Activated CD4-positive, alpha-beta T cell treated with anti-CD3 and anti-CD28 coated beads, Interleukin-10, Interleukin-2, amounts not matched to agents 100 ng/mL and 50 ng/mL, durations not matched to agents 16 hours and 8 hours (primary cell): ENCODE measurements around the gene PRSS56.
"Not testable (repeated sequence)": the region's sequence is repeated elsewhere in the genome, so short reads cannot be mapped to it uniquely, and the experiment has no call there.

Source experiments
- DNase-seq: peaks from one replicate; pipeline ENCODE4 v3.0.0-alpha.2; 2020

PRSS56 gene

DNA sequence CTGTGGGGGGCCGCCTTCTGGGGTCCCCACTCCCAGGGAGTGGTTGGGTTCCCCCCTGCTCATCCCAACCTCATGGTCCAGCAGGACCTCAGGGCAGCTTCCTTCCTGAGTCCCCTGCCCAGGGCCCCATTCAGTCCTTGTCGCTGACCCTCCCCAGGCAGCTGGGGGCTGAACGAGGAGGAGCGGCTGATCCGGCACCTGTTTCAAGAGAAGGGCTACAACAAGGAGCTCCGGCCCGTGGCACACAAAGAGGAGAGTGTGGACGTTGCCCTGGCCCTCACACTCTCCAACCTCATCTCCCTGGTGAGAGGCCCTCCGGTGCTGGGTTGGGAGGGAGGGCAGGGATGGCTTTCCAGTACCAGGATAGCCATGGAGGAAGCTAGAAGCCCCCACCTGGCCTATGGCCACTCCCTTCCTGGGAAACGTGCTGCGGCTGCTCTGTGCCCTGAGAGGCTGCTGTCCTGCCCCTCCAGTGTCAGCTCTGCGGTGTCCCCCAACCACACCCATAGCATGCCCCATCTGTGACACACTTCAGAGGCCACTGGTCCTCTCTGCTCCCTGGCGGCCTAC is 6.3 kb downstream of the PRSS56 start:
- DNase-seq: no peak

DNA sequence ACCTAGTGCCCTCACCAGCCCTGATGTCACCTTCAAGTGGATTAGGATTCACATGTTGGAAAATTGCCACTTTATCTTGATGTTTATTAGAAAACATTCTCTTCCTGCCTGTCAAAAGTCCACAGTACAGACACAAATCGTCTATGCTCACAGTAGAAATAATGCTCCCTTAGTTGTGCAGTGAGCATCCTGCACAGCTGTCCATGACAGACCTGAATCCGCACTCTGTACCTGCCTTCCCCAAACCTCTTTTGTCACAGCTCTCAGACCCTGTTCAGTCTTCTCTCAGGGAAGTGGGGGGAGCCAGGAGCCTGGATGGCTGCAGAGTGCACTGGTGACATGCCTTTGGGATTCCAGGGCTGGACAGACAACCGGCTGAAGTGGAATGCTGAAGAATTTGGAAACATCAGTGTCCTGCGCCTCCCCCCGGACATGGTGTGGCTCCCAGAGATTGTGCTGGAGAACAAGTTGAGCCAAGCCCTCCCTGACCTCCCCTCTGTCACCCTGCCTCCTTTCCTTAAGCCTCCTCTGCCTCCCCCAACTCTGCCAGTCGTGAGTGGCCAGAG is 7.8 kb downstream of the PRSS56 start:
- no peak for DNase-seq

DNA sequence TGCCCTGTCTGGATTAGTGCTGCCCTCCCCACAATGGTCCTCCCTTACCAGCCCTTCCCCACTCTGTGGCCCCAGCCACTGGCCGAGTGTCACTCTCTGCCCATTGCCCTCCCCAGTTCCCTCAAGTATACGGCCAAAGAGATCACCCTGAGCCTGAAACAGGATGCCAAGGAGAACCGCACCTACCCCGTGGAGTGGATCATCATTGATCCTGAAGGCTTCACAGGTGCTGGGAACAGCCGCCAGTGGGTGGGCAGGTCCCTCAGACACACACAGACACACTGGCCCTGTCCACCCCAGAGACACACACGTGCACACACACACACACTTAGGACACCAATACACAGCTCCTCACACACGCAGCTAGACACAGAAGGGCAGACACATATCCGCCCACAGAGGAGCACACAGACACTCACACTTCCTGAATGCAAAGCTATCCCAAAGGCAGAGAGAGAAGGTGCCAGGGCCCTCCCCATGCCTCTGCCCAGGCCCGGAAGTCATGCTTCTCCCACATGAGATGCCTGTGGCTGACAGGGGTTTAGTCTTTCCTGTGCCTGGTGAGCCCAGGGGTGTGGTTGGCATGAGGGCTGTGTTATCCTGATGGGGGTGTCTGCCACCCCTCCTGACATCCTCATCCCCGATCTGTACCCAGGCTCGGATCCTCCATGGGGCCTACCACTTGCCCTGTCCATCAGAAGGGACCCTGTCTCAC is 8.7 kb downstream of the PRSS56 start:
- no peak for DNase-seq

DNA sequence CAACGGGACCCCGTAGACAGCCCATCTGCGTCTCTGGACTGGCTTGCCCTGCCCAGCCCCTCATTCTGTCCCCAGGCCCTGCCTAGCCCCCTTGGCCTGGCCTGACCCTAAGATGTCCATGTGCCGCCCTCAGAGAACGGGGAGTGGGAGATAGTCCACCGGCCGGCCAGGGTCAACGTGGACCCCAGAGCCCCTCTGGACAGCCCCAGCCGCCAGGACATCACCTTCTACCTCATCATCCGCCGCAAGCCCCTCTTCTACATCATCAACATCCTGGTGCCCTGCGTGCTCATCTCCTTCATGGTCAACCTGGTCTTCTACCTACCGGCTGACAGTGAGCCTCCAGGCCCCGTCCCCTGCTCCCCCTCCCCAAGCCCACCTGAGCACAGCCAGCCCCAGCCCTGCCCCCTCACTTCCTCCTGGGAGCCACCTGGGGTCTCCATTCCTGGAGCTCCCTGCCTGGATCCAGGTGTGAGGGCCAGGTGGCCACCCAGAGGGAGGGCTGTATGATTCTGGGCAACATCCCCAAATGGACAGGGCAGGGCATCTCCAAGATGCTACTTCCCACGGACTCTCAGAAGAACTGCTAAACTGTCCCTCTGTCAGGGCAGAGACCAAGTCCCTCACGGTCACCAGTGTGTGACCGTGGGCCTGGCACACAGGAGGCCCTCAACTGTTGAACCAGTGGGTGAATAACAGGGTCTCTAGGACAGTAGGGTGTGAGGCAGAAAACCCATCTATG is 9.8 kb downstream of the PRSS56 start:
- no peak for DNase-seq

DNA sequence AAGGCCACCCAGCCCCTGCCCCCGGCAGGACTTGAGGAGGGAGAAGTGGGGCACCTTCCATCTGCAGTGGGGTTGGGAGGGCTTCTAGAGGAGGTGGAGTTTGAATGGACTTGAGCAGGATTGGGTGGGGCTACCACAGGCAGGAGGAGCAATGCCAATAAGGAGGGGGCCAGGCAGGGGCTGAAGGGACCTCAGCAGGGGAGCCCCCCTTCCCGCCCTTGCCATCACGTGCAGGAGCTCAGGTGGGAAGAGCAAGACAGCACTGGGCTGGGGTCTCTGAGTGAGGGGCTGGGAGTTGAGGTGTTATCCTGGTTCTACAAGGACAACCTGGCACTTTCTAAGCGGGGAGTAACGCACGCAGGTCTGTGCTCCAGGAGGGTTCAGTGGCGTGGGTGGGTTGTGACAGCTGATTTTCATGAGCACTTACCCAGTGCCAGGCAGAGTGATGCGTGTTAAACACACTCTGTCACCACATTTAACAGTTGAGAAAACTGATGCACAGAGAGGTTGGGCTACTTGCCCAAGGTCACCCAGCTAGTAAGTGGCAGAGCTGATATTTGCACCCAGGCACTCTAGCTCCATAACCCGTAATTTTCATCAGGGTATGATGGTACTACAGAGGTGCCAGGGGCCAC is 10.6 kb downstream of the PRSS56 start:
- no peak for DNase-seq

DNA sequence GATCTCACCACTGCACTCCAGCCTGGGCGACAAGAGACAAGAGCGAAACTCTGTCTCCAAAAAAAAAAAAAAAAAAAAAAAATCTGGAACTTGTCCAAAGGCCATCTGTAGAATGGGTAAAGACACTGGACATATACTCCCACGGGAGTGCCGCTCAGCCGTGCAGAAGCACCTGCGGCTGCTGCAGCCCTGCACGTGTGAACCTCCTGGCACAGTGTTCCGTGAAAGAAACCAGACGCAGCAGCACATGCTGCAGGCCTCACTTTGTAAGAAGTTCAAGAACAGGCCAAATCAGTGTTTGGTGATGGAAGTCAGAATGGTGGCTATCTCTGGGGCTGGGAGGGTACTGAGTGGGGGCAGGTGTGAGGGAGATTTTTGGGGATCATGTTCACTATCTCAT is 12.2 kb downstream of the PRSS56 start:
- no peak for DNase-seq

DNA sequence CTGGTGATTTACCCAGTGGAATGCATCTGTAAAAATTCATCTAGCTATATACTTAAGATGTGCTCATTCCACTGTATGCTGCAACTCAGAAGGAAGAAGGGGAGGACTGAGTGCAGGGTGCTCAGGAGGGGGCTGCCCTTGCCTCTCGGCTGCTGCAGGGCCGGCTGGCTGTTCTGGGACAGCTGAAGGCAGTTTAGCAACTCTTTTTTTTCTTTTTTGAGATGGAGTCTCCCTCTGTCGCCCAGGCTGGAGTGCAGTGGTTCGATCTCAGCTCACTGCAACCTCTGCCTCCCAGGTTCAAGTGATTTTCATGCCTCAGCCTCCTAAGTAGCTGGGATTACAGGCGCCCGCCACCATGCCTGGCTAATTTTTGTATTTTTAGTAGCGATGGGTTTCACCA is 12.6 kb downstream of the PRSS56 start:
- DNase-seq: not testable (repeated sequence)

DNA sequence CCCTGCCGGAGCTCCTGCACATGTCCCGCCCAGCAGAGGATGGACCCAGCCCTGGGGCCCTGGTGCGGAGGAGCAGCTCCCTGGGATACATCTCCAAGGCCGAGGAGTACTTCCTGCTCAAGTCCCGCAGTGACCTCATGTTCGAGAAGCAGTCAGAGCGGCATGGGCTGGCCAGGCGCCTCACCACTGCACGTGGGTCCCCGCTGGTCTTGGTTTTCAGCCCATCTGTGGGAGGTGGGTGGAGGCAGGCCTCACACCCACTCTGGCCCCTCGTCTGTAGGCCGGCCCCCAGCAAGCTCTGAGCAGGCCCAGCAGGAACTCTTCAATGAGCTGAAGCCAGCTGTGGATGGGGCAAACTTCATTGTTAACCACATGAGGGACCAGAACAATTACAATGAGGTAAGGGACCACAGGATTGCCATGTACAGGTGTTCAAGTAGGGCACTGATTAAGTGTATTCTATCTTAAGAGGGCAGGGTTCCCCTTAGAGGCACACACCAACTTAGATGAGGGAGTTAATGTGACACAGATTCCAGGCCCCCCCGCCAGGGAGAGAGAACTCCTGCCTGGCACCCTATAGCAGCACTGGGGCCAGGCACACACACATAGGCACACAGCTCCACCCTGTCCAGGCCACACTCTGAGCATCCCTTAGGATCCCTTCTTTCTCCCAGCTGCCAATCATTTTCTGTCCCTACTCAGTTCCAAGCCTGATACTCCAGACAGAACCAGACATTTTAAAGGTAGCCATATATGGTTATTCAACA is 13.9 kb downstream of the PRSS56 start:
- no peak for DNase-seq

DNA sequence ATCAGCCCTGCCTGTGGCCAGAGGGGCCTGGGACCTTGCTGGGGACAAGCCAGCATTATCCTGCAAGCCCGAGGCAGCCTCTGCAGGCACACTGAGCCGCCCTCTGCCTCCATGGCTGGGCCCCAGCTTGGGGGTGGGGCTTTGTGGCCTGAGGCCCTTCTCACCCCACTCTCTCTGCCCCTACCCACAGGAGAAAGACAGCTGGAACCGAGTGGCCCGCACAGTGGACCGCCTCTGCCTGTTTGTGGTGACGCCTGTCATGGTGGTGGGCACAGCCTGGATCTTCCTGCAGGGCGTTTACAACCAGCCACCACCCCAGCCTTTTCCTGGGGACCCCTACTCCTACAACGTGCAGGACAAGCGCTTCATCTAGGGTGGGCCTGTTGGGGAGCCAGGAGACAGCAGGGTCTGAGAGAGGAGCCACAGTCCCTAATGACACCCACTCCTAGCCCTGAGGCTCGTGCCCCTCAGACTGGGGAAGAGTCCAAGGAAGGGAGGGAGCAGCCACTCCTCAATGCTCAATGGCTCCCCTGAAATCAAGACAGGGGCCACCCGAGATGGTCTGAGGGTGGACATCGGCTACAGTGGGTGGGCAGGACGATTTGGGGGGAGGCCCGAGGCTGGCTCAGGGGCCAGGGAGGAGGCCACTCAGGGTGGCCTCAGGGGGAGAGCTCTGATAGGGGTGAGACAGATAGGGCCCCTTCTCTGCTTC is 14.9 kb downstream of the PRSS56 start:
- no peak for DNase-seq

DNA sequence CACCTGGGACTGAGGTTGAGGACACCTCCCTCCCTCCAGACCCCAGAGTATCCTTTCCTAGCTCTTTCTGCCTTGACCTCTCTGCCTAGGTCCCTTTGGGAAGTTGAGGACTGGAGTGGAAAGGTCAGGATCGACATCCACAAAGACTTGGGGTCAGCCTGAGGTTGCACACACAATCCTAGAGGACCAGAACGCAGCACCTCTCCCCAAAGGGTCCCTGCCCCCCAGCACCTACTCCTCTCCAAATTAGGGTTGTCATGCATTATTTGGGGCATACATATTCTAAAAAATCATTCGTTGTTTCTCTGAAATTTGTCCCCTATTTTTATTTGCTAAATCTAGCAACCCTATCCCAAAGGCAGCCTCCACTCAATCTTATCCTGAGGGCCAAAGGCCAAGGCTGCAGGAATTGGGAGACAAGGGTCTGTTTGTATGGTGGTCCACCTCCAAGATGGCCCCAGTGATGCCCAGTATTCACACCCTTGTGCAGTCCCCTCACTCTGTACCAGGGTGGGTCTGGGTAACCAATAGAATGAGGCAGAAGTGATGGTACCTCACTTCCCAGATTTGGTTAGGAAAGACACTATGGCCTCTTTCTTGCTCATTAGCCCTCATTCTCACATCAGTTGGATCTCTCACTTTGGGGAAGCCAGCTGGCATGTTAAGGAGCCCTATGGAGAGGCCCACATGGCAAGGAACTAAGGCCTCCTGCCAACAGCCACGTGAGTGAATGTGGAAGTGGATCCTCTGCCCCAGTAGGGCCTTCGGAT is 15.8 kb downstream of the PRSS56 start:
- DNase-seq: no peak

DNA sequence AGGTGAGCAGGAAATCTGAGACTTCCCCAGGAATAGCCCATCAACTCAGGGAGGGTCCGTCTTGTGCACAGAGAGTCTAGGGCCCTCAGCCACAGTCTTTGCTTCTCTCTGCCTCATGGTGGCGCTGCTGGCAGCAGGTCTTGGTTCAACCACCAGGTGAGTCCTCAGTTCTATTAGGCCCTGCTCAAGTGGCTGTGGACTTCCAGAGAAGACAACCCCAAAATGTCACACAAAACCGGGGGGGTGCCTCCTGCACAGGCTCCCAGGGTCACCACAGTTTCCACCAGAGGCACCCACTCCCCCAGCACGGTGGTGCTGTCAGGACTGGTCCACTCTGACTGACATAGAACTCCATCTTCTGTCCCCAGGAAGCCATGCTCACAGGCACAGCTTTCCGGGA is 16.9 kb downstream of the PRSS56 start:
- DNase-seq: no peak

DNA sequence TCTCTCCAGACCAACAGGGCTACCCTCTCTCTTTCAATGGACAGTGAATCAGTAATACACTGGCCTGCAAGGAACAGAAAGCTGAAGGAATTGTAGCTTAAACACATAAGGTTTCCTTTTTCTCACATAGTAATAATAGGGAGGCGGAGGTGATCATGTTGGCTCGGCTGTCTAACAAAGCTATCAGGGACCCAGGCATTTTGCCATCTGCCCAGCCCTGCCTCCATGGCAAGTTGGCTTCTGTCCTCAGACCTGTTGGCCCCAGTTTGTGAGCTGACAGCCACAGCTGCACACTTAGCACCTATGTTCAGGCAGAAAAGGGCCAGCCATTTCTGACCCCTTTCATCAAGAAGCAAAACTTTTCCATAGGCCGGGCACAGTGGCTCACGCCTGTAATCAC is 17.3 kb downstream of the PRSS56 start:
- no peak for DNase-seq

DNA sequence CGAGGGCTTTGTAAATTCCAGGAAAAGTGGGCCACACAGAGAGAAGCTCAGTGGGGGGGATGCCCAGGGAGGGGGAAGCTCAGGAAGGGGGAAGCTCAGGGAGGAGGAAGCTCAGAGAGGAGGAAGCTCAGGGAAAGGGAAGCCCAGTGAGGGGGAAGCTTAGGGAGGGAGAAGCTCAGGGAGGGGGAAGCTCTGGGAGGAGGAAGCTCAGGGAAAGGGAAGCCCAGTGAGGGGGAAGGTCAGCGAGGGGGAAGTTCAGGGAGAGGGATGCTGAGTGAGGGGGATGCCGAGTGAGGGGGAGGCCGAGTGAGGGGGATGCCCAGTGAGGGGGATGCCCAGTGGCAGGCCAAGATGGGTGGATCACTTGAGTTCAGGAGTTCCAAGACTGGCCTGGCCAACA is 18.5 kb downstream of the PRSS56 start:
- DNase-seq: no peak

DNA sequence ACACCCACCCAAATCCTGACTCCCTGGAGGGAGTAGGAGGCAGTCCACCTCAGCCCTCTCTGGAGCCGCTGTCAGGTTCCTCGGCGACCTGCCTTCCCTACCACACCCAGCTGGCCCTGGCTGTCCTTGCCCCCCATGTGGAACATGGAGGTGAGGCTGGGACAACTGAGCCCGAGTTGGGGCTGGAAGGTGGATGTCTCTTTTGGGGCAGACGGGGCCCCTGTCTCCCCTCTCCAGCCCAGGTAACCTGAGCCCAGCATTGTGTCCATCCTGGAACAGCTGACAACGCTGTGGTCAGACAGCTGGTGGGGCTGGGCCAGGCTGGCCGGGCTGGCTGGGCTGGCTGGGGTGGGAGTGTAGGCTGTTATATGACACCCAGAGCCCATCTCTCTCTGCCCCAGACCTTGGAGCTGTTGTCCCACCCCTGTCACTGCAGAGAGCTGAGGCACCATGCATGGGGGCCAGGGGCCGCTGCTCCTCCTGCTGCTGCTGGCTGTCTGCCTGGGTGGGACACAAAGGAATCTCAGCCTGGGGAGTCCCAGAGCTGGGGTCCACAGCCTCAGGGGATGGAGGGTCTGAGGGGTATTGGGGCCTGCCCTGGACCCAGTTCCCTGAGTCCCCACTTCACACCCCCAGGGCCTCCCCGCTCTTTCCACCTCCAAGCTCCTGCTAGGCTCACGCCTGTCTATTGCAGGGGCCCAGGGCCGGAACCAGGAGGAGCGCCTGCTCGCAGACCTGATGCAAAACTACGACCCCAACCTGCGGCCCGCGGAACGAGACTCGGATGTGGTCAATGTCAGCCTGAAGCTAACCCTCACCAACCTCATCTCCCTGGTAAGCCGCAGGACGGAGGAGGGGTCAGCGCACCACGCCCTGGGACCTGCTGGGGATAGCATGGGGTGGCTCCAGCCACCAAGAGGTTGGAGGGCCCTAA is 19.4 kb downstream of the PRSS56 start, which contains the start of gene CHRNG:
CHRNG (plus strand) TSS at position 395 of the 934 bp plus-strand sequence; CDS start at position 451, 56 bp downstream.
- DNase-seq: no peak

DNA sequence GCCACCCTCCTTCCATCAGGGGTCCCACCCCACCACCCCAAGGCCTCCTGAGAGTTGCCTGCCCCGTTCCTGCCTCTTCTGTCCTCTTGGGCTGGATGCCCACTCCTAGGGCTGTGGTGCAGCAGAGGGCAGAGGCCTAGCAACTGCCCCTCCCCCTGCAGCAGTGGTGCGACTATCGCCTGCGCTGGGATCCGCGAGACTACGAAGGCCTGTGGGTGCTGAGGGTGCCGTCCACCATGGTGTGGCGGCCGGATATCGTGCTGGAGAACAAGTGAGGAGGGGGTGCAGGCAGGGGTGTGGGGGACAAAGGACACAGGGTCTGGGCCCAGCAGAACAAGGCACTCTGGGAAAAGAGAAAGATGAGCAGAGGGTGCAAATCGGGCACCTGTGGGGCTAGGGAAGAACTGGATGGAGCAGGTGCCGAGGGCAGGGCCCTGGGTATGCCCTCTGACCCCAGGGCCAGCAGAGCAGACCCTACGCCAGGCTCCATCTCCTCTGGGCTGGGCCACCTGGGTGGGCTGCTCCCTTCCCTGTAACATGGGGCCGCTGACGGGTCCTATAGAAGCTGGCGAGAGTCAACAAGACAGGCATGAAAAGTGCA is 20.4 kb downstream of the PRSS56 start:
- no peak for DNase-seq

DNA sequence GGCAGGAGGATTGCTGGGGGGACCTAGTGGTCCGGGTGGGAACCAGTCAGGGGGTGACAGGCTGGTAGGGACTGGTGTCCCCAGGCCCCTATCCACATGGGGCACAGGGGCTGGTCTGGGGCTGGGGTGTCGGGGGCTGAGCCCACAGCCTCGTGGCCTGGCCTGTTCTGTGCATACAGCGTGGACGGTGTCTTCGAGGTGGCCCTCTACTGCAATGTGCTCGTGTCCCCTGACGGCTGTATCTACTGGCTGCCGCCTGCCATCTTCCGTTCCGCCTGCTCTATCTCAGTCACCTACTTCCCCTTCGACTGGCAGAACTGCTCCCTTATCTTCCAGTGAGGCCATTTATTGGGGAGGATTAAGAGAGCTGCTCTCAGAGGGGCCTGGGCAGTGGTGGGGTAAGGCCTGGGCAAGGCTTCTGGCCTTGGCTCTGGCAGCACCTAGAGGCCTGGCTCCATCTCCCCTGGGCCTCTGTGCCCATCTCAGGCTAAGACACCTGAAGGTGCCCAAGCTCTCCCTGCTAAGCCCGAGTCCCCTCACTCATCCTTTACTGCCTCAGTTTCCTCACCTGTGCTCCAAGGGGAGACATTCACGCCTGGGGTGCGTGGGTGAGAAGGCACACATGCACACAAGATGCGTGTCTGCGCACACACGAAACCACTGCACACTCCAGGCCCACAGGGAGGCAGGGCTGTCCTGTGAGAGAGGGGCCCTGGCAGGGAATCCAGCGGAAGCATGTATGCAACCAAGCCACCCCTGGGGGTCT is 21.2 kb downstream of the PRSS56 start:
- DNase-seq: no peak

DNA sequence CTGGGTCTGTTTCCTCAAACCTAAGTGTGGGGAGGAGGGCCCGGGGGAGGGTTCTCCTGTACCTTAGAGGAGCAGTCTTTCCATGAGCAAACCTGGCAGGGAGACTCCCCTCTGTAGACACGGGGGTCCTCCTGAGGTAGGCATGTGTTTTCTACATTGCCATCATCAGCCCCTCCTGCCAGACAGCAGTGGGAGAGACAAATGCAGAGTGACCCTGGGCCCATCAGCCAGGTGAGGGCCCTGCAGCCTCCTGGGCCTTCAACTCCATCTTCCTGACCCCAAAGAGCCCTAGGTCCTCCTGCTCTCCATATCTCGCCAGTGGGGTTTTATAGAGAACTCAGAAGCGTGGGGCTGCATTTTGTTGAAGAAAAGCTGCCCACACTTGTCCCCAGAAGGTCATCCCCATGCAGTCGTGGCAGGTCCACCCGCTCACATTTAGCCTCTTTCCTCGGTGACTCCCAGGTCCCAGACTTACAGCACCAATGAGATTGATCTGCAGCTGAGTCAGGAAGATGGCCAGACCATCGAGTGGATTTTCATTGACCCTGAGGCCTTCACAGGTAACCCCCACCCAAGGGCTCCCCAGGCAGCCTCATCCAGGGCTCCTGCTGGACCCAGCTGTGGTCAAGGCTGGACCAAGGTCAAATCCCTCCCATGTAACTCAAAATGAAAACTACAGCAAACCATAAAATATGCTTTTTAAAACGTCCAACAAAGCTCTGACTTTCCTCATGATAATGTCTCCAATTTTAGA is 21.9 kb downstream of the PRSS56 start:
- no peak for DNase-seq
